NT2/D1 (cell line): ENCODE measurements around the gene FBXW10.
"Not testable (repeated sequence)": the region's sequence is repeated elsewhere in the genome, so short reads cannot be mapped to it uniquely, and the experiment has no call there.

ENCODE experiments used
- YY1 ChIP-seq: IDR thresholded peaks from 2 replicates; pipeline ENCODE4 v1.6.1; 2011; ENCODE audit not compliant: insufficient read length, insufficient read depth
- ZNF274 ChIP-seq: IDR thresholded peaks from 2 replicates; pipeline ENCODE4 v1.6.1; 2011; ENCODE audit warnings: mild to moderate bottlenecking, low read depth, low read length

DNA sequence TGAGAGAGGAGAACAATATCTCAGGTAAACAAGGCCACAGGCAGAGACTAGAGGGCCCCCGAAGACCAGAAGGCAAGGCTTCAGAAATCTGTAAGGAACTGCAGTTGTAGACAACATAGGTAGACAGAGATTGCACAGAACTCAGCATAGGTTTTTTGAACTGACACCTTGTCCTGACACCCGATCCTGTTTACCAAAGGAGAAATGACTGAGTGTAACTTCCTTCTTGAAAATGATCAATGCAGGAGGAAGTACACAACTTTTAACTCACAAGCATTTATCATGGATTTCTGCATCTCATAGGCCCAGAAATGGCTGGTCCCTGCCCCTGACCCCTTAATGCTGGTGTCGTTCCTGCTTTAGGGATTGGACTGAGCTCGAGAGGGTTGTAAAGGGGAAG, 872 bp downstream of the FBXW10 start:
- not testable (repeated sequence) for TF ChIP-seq ZNF274, YY1
